NOMO-1 treated with DMSO at 0.1 percent for 48 hours (cell line): ENCODE results near the gene MAP3K7.
"Not testable (repeated sequence)": the region's sequence is repeated elsewhere in the genome, so short reads cannot be mapped to it uniquely, and the experiment has no call there.

Source experiments
- DNase-seq: peaks from one replicate; lab custom pipeline; 2025; ENCODE audit not compliant: unreplicated experiment; lab: John Stamatoyannopoulos, UW

MAP3K7 gene

GRCh38 chr6:90578894-90579549, 7.8 kb downstream of the MAP3K7 start:
- DNase-seq, result no peak

GRCh38 chr6:90575267-90575666, 11.6 kb downstream of the MAP3K7 start:
- DNase-seq, result no peak

- no peak for DNase-seq
Measured at GRCh38 chr6:90574610-90575009, 12.3 kb downstream of the MAP3K7 start.

- DNase-seq, result no peak
Measured at GRCh38 chr6:90573624-90574023, 13.2 kb downstream of the MAP3K7 start.

- DNase-seq, result no peak
Measured at GRCh38 chr6:90572856-90573255, 14.0 kb downstream of the MAP3K7 start.

GRCh38 chr6:90569223-90569622, 17.6 kb downstream of the MAP3K7 start:
- DNase-seq, result no peak

GRCh38 chr6:90567682-90568081, 19.2 kb downstream of the MAP3K7 start:
- not testable (repeated sequence) for DNase-seq

GRCh38 chr6:90562341-90562740, 24.5 kb downstream of the MAP3K7 start:
- not testable (repeated sequence) for DNase-seq

- DNase-seq, result no peak
Measured at GRCh38 chr6:90559931-90560330, 26.9 kb downstream of the MAP3K7 start.

GRCh38 chr6:90557006-90557405, 29.9 kb downstream of the MAP3K7 start:
- no peak for DNase-seq

GRCh38 chr6:90547991-90548390, 38.9 kb downstream of the MAP3K7 start:
- no peak for DNase-seq

- no peak for DNase-seq
Measured at GRCh38 chr6:90547079-90547478, 39.8 kb downstream of the MAP3K7 start.

- no peak for DNase-seq
Measured at GRCh38 chr6:90545448-90545847, 41.4 kb downstream of the MAP3K7 start.

- DNase-seq, result no peak
Measured at GRCh38 chr6:90544741-90545140, 42.1 kb downstream of the MAP3K7 start.

GRCh38 chr6:90544081-90544480, 42.8 kb downstream of the MAP3K7 start:
- DNase-seq, result peak; percentile 74

- no peak for DNase-seq
Measured at GRCh38 chr6:90541221-90541620, 45.7 kb downstream of the MAP3K7 start.

- no peak for DNase-seq
Measured at GRCh38 chr6:90538278-90539046, 48.4 kb downstream of the MAP3K7 start.

- peak; percentile 99 for DNase-seq
Measured at GRCh38 chr6:90537723-90538258, 49.1 kb downstream of the MAP3K7 start.

- DNase-seq, result peak; percentile 47
Measured at GRCh38 chr6:90537027-90537426, 49.8 kb downstream of the MAP3K7 start.

GRCh38 chr6:90536520-90536919, 50.4 kb downstream of the MAP3K7 start:
- DNase-seq, result no peak

- DNase-seq, result no peak
Measured at GRCh38 chr6:90534337-90535025, 52.4 kb downstream of the MAP3K7 start.
